HL-60 (cell line): ENCODE data around the gene PRKRIP1.

Source experiments
- CTCF ChIP-seq: IDR thresholded peaks from one replicate; pipeline ENCODE4 v1.5.1; 2011; ENCODE audit warnings: low read length, control low read depth, inconsistent platforms; ENCODE audit not compliant: insufficient read depth
- POLR2AphosphoS5 ChIP-seq: IDR thresholded peaks from 2 replicates; pipeline ENCODE4 v1.6.1; 2012; ENCODE audit warnings: low read depth

- no peak for TF ChIP-seq CTCF
- no peak for TF ChIP-seq POLR2AphosphoS5
Measured at GRCh38 chr7:102463841-102464576, 67.8 kb downstream of the PRKRIP1 start.
